ENCODE results near the gene FOXE3.

Gene FOXE3

GRCh38 chr1:47385020-47385419, 31.1 kb upstream of the FOXE3 start:
- Histone ChIP-seq H4K12ac (ENCODE audit: low read depth, low read length) (no peak overlapping the region), H3K14ac (ENCODE audit: low read length) (no peak overlapping the region), H2BK120ac (ENCODE audit: insufficient read depth, low read length, poor library complexity) (no peak overlapping the region), H3K79me2 (ENCODE audit: control insufficient read depth, insufficient read depth, low read length, poor library complexity) (no peaks in the 10 kb centered on the region), H3K23ac (ENCODE audit: low read length) (no peak overlapping the region), H3K4me2 (ENCODE audit: low read length) (no peak overlapping the region), H2BK5ac (ENCODE audit: low read depth, low read length, poor library complexity) (no peak overlapping the region), H3K27me3 (ENCODE audit: insufficient read depth, low read length) (no peaks in the 10 kb centered on the region), H3K36me3 (ENCODE audit: control insufficient read depth in 1 of 2, insufficient read depth in 2 of 2, low read length in 2 of 2) (peaks cover 0 to 2% of the 10 kb centered on the region in 2 experiments), H4K8ac (ENCODE audit: low read depth, low read length) (no peak overlapping the region), H4K91ac (ENCODE audit: low read depth, low read length) (no peak overlapping the region), H3K79me1 (ENCODE audit: low read length) (no peaks in the 10 kb centered on the region), H2AK5ac (ENCODE audit: low read length) (no peak overlapping the region), H3K9ac (ENCODE audit: low read length) (no peak overlapping the region), H2AFZ (ENCODE audit: insufficient read depth, low read length, poor library complexity) (no peak overlapping the region), H3K4ac (ENCODE audit: low read depth, low read length) (no peak overlapping the region), H3K9me3 (ENCODE audit: insufficient read depth, low read depth, low read length) (no peaks in the 10 kb centered on the region), H2BK12ac (ENCODE audit: low read length) (no peak overlapping the region), H3K4me3 (ENCODE audit: low read depth, low read length) (no peak overlapping the region), H3K27ac (ENCODE audit: low read depth, low read length) (no peak overlapping the region), H3K4me1 (ENCODE audit: control insufficient read depth in 1 of 2, insufficient read depth in 2 of 2, low read length in 2 of 2) (no peaks in the 10 kb centered on the region), H3K18ac (ENCODE audit: low read length) (no peak overlapping the region)
- WGBS (ENCODE audit: extremely low coverage, insufficient coverage, insufficient read length), result no CpG with 5 or more reads among the region's 6 CpGs
- no peak for DNase-seq

GRCh38 chr1:47386268-47386667, 29.8 kb upstream of the FOXE3 start:
- Histone ChIP-seq H3K79me1 (ENCODE audit: low read length) (no peaks in the 10 kb centered on the region), H3K23ac (ENCODE audit: low read length) (no peak overlapping the region), H3K27me3 (ENCODE audit: insufficient read depth, low read length) (no peaks in the 10 kb centered on the region), H3K14ac (ENCODE audit: low read length) (no peak overlapping the region), H3K27ac (ENCODE audit: low read depth, low read length) (no peak overlapping the region), H4K12ac (ENCODE audit: low read depth, low read length) (no peak overlapping the region), H2BK5ac (ENCODE audit: low read depth, low read length, poor library complexity) (no peak overlapping the region), H3K4me1 (ENCODE audit: control insufficient read depth in 1 of 2, insufficient read depth in 2 of 2, low read length in 2 of 2) (no peaks in the 10 kb centered on the region), H3K36me3 (ENCODE audit: control insufficient read depth in 1 of 2, insufficient read depth in 2 of 2, low read length in 2 of 2) (no peaks in the 10 kb centered on the region), H3K18ac (ENCODE audit: low read length) (no peak overlapping the region), H2AK5ac (ENCODE audit: low read length) (no peak overlapping the region), H3K9ac (ENCODE audit: low read length) (no peak overlapping the region), H3K4me3 (ENCODE audit: low read depth, low read length) (no peak overlapping the region), H2AFZ (ENCODE audit: insufficient read depth, low read length, poor library complexity) (no peak overlapping the region), H3K4ac (ENCODE audit: low read depth, low read length) (no peak overlapping the region), H2BK120ac (ENCODE audit: insufficient read depth, low read length, poor library complexity) (no peak overlapping the region), H4K91ac (ENCODE audit: low read depth, low read length) (no peak overlapping the region), H2BK12ac (ENCODE audit: low read length) (no peak overlapping the region), H4K8ac (ENCODE audit: low read depth, low read length) (no peak overlapping the region), H3K79me2 (ENCODE audit: control insufficient read depth, insufficient read depth, low read length, poor library complexity) (no peaks in the 10 kb centered on the region), H3K9me3 (ENCODE audit: insufficient read depth, low read depth, low read length) (no peaks in the 10 kb centered on the region), H3K4me2 (ENCODE audit: low read length) (no peak overlapping the region)
- DNase-seq, result no peak
- WGBS (ENCODE audit: extremely low coverage, insufficient coverage, insufficient read length), result no CpG with 5 or more reads among the region's 5 CpGs

GRCh38 chr1:47388030-47388890, 27.8 kb upstream of the FOXE3 start:
- Histone ChIP-seq H4K8ac (ENCODE audit: low read depth, low read length) (no peak overlapping the region), H3K4me2 (ENCODE audit: low read length) (no peak overlapping the region), H3K4me3 (ENCODE audit: low read depth, low read length) (no peak overlapping the region), H4K91ac (ENCODE audit: low read depth, low read length) (no peak overlapping the region), H2AK5ac (ENCODE audit: low read length) (no peak overlapping the region), H3K9ac (ENCODE audit: low read length) (no peak overlapping the region), H3K18ac (ENCODE audit: low read length) (no peak overlapping the region), H3K4me1 (ENCODE audit: control insufficient read depth in 1 of 2, insufficient read depth in 2 of 2, low read length in 2 of 2) (peaks cover 0 to 2% of the 10 kb centered on the region in 2 experiments), H3K27ac (ENCODE audit: low read depth, low read length) (no peak overlapping the region), H3K23ac (ENCODE audit: low read length) (peak overlapping the region; percentile 22), H3K9me3 (ENCODE audit: insufficient read depth, low read depth, low read length) (no peaks in the 10 kb centered on the region), H3K14ac (ENCODE audit: low read length) (no peak overlapping the region), H3K27me3 (ENCODE audit: insufficient read depth, low read length) (no peaks in the 10 kb centered on the region), H3K79me1 (ENCODE audit: low read length) (no peaks in the 10 kb centered on the region), H4K12ac (ENCODE audit: low read depth, low read length) (no peak overlapping the region), H3K4ac (ENCODE audit: low read depth, low read length) (no peak overlapping the region), H2BK5ac (ENCODE audit: low read depth, low read length, poor library complexity) (no peak overlapping the region), H2AFZ (ENCODE audit: insufficient read depth, low read length, poor library complexity) (no peak overlapping the region), H2BK12ac (ENCODE audit: low read length) (no peak overlapping the region), H3K36me3 (ENCODE audit: control insufficient read depth in 1 of 2, insufficient read depth in 2 of 2, low read length in 2 of 2) (no peaks in the 10 kb centered on the region), H2BK120ac (ENCODE audit: insufficient read depth, low read length, poor library complexity) (no peak overlapping the region), H3K79me2 (ENCODE audit: control insufficient read depth, insufficient read depth, low read length, poor library complexity) (no peaks in the 10 kb centered on the region)
- no CpG with 5 or more reads among the region's 10 CpGs for WGBS (ENCODE audit: extremely low coverage, insufficient coverage, insufficient read length)
- DNase-seq, result no peak

- Histone ChIP-seq H2AK5ac (ENCODE audit: low read length) (no peak overlapping the region), H3K4ac (ENCODE audit: low read depth, low read length) (no peak overlapping the region), H3K27ac (ENCODE audit: low read depth, low read length) (no peak overlapping the region), H3K4me3 (ENCODE audit: low read depth, low read length) (no peak overlapping the region), H3K36me3 (ENCODE audit: control insufficient read depth in 1 of 2, insufficient read depth in 2 of 2, low read length in 2 of 2) (no peaks in the 10 kb centered on the region), H3K23ac (ENCODE audit: low read length) (no peak overlapping the region), H2AFZ (ENCODE audit: insufficient read depth, low read length, poor library complexity) (no peak overlapping the region), H2BK5ac (ENCODE audit: low read depth, low read length, poor library complexity) (no peak overlapping the region), H3K79me1 (ENCODE audit: low read length) (no peaks in the 10 kb centered on the region), H3K9ac (ENCODE audit: low read length) (no peak overlapping the region), H4K91ac (ENCODE audit: low read depth, low read length) (no peak overlapping the region), H3K14ac (ENCODE audit: low read length) (no peak overlapping the region), H3K9me3 (ENCODE audit: insufficient read depth, low read depth, low read length) (no peaks in the 10 kb centered on the region), H3K27me3 (ENCODE audit: insufficient read depth, low read length) (no peaks in the 10 kb centered on the region), H4K12ac (ENCODE audit: low read depth, low read length) (no peak overlapping the region), H3K4me1 (ENCODE audit: control insufficient read depth in 1 of 2, insufficient read depth in 2 of 2, low read length in 2 of 2) (peaks cover 0 to 3% of the 10 kb centered on the region in 2 experiments), H3K79me2 (ENCODE audit: control insufficient read depth, insufficient read depth, low read length, poor library complexity) (no peaks in the 10 kb centered on the region), H3K4me2 (ENCODE audit: low read length) (no peak overlapping the region), H3K18ac (ENCODE audit: low read length) (no peak overlapping the region), H2BK12ac (ENCODE audit: low read length) (no peak overlapping the region), H2BK120ac (ENCODE audit: insufficient read depth, low read length, poor library complexity) (no peak overlapping the region), H4K8ac (ENCODE audit: low read depth, low read length) (no peak overlapping the region)
- DNase-seq, result peak; percentile 59 to 79
- WGBS (ENCODE audit: extremely low coverage, insufficient coverage, insufficient read length), result no CpG with 5 or more reads among the region's 3 CpGs
These were observed 27.2 kb upstream of the FOXE3 start for GRCh38 chr1:47388891-47389238.

All from trophoblast cell (in vitro differentiated cells and primary cell).